ENCODE measurements around the gene TIE1.

DNA sequence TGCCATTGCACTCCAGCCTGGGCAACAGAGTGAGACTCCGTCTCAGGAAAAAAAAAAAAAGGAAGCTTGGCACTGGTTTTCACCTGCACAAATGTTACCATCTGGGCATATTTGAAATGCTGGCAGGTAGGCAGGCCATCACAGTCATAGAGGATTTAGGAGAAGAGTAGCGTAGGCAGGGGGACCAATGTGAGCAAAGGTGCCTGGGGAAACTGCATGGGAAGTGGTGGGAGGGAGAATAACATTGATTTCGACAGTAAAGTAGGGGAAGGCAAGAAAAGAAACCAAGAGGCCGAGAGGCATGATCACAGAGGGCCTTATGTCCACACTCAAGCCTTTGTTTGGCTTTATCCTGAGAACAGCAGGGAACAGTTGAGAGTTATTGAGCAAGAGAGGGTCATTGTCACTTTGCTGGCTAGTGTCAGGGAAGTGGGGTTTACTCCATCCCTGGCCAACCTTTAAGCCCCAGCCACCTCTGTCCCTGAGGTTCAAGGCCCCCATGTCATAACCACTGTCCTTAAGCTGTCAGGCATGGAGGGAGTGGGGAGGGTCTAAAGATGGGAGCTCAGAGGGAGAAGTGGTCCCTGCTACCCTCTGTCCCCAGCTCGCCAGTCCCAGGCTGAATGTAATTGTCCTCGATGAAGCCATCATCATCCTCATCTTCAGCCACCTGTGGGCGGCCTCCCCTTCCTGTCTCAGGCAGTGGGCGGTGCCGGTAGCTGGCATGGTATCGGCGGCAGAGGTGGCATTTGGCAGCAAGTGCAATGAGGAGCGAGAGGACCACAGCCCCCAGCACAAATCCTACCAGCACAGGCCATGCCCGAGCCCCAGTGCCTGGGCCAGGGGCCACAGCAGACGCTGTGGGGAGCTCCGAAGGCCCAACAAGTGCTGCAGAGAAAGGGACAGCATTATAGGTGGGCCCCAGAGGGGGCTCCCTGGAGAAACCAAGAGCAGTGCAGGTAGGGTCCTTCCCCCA lies 18.3 kb upstream of the TIE1 start:
- TF ChIP-seq, protein P1, sequence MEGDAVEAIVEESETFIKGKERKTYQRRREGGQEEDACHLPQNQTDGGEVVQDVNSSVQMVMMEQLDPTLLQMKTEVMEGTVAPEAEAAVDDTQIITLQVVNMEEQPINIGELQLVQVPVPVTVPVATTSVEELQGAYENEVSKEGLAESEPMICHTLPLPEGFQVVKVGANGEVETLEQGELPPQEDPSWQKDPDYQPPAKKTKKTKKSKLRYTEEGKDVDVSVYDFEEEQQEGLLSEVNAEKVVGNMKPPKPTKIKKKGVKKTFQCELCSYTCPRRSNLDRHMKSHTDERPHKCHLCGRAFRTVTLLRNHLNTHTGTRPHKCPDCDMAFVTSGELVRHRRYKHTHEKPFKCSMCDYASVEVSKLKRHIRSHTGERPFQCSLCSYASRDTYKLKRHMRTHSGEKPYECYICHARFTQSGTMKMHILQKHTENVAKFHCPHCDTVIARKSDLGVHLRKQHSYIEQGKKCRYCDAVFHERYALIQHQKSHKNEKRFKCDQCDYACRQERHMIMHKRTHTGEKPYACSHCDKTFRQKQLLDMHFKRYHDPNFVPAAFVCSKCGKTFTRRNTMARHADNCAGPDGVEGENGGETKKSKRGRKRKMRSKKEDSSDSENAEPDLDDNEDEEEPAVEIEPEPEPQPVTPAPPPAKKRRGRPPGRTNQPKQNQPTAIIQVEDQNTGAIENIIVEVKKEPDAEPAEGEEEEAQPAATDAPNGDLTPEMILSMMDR (conservative IDR thresholded peaks at IDR 0.05 in 1 of 2, IDR thresholded peaks at IDR 0.05 in 1 of 2; ENCODE audit: low read depth in 1 of 2, low read length in 2 of 2), result no peak
- no peak for TF ChIP-seq EZH2 (IDR thresholded peaks at IDR 0.05; ENCODE audit: low read length, missing control alignments)
